Measurements from ENCODE around the gene RBMS3.

DNA sequence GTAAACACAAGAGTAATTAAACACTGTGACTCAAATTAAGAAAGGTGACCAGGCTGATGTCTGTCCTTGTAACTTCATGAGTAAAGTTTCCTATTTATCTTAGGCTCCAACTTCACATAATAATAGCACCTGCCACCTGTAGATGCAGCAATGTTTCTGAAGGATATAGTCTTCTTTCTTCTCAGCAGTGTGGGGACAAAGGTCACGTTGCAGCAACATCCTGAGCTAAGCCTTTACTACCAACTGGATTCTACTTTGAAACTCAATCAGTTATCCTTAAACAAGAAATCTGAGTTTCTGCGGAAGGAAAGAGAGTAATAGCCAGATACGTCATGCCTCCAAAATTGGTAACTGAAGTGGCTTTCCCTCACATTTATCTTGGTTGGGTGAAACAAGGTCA, 253.1 kb downstream of the RBMS3 start:
- TF ChIP-seq, protein P1, sequence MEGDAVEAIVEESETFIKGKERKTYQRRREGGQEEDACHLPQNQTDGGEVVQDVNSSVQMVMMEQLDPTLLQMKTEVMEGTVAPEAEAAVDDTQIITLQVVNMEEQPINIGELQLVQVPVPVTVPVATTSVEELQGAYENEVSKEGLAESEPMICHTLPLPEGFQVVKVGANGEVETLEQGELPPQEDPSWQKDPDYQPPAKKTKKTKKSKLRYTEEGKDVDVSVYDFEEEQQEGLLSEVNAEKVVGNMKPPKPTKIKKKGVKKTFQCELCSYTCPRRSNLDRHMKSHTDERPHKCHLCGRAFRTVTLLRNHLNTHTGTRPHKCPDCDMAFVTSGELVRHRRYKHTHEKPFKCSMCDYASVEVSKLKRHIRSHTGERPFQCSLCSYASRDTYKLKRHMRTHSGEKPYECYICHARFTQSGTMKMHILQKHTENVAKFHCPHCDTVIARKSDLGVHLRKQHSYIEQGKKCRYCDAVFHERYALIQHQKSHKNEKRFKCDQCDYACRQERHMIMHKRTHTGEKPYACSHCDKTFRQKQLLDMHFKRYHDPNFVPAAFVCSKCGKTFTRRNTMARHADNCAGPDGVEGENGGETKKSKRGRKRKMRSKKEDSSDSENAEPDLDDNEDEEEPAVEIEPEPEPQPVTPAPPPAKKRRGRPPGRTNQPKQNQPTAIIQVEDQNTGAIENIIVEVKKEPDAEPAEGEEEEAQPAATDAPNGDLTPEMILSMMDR (IDR thresholded peaks at IDR 0.05): no peak
- no peak for TF ChIP-seq POLR2A (IDR thresholded peaks at IDR 0.05)
